GM21737 (cell line): ENCODE results near the gene ZNF428.
"Not testable (repeated sequence)": the region's sequence is repeated elsewhere in the genome, so short reads cannot be mapped to it uniquely, and the experiment has no call there.

ENCODE experiments used
- ATAC-seq: cut with Tn5 transposase; IDR thresholded peaks from one replicate; pipeline ENCODE4 v1.9.1; 2021; ENCODE audit warnings: mild to moderate bottlenecking, moderate library complexity; ENCODE audit not compliant: unreplicated experiment

ZNF428 gene

DNA sequence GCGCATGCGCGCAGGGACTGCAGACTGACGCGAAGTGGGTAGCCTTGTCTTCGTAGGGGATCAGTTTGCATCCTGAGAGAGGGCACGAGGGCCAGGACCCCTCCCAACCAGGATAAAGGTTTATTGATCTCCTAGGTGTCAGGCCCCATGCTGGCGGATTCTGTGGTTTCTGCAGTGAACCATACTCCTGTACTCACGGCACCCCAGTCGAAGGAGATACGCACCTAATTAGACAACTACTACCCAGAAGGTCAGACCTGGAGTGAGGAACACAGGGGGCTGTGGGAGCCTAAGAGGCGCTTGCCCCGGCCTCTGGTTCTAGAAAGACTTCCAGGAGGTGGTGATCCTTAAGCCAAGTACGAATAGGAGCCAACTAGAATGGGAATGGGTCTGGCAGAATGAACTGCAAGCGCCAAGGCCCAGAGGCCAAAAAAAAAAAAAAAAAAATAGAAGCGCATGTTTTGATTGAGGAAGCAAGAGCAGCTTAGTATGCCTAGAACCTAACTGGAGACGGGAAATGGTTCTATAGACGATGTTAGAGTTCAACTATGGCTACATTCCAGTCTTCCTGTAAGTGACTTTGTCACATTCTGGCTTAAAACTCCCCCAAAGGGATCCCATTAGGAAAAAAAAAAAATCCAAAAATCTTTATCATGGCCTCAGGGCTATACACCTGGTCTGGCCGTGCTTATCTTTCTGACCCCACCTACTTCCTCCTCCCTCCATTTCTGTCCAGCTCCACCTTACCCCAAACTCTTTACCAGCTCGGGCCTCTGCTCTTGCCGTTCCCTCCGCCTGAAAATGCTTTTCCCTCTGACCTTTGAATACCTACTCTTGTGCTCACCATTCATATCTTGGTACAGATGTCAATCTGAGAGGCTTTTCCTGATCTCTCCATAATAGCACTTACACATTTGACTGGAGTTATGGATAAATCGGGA is 902 bp upstream of the ZNF428 start:
- ATAC-seq, result no peak

DNA sequence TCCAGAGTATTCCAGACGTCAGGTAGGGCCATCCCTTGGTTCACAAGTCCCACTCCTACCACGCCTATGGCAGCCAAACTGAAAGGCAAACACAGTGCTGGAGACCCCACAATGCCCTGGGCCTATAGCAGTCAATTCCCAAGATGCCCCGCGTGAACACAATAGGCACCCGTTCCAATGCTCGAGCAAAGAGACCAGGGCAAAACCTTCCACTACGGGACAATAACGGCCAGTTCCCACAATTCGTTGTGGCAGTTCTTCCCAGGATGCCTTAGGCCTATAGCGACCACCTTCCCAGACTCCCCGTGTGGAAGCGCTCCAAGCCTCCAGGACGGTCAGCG is 538 bp downstream of the ZNF428 start:
- peak; percentile 24 for ATAC-seq

DNA sequence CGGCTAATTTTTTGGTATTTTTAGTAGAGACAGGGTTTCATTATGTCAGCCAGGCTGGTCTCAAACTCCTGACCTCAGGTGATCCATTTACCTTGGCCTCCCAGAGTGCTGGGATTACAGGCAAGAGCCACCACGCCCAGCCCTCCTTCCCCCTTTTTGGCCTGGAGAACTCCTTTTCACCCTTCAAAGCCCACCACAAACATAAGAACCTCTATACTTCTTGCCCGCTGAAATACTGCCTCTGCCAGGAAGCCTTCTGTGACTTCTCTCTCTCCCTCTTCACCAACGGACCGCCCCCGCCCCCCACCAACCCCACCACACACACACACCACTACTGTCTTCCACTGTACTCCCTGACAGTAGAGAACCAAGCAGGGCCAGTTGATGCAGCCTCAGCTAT is 2.5 kb downstream of the ZNF428 start:
- ATAC-seq, result no peak

DNA sequence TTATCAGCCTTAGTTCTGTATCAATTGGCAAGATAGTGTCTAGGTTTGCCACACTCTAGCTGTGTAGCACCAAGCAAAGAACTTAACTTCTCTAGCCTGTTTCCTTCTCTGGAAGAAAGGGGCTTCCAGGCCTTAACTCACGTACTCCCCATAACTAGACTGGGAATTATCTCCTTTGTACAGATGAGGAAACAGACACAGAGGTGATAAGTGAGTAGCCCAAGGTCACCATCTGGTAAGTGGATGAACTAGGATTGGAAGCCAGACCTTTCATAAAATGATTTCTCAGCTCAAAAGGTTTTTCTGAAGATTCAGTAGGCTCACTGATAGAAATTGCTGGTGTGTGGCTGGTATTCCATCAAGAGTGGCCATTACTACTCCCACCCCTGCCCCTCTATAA is 3.1 kb downstream of the ZNF428 start:
- ATAC-seq, result no peak

DNA sequence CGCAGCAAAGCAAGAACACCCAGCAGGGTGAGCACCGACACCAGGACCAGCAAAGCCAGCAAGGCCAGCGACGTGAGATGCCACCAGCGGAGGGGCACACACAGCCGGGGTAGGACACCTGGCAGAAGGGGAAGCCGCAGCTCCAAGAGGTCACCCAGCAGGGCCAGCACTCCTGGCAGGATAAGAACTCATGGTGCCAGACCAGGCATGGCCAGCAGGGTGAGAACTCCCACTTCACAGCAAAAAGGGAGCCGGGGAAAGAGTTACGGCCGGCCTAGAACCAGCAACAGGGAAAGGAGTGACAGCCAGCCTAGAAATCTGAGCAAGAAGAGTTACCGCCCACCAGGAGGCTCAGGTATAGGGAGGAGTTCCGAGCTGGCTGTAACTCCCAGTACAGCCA is 7.1 kb downstream of the ZNF428 start:
- no peak for ATAC-seq

DNA sequence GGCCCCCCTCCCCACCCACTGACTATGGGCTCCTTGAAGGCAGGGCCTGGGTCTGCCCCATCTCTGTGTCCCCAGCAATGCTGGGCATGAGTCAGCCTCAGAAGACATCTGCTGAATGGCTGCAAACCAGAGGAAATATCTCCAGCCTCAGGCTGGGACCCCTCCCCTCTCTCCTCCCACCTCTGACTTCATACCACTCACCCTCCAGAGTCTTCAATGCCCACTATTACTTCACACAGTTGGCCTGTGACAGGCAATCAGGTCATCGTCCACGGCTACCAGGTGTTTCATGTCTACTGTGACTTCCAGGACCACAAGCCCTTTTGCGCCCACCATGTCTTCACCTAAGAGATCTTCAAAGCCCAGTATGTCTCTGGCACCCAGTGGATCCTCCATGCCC is 7.6 kb downstream of the ZNF428 start, which contains the start of gene SRRM5:
Gene SRRM5, plus strand, starts transcription at position 301 of the 400 bp plus-strand sequence. Its CDS starts 34 bp downstream, at position 335.
- no peak for ATAC-seq

DNA sequence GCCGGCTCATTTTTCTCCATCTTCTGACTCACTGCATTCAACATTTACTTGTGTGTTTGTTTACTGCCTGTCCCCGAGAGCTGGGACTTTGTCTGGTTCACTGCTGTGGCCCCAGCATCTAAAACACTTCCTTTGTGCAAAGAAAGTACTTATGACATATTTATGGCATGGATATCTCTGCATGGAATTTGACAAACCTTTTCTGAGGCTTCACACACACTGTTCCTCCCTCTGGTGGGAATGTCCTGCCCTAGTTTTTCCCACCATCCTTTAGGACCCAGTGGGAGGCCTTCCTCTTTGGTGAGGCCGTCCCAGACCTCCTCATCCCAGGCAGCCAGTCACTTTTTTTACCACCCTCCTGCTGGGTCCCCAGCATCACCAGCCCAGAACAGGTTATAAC is 8.9 kb downstream of the ZNF428 start:
- ATAC-seq, result no peak

DNA sequence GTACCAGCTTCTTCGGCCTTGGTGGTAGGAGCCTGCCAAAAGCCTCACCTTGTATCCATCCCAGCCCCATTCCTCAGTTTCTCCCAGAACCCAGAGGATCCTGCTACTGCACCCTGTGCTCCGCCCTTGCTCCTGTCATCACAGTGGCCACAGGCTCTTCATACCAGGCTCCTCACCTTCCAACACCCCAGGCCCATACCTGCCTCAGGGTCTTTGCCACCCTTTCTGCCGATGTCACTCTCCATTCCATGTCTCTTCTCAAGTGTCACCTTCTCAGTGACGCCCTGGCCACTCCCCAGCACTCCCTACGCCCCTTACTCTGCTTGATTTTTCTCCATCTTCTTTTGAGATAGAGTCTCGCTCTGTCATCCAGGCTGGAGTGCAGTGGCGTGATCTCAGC is 9.6 kb downstream of the ZNF428 start:
- no peak for ATAC-seq

DNA sequence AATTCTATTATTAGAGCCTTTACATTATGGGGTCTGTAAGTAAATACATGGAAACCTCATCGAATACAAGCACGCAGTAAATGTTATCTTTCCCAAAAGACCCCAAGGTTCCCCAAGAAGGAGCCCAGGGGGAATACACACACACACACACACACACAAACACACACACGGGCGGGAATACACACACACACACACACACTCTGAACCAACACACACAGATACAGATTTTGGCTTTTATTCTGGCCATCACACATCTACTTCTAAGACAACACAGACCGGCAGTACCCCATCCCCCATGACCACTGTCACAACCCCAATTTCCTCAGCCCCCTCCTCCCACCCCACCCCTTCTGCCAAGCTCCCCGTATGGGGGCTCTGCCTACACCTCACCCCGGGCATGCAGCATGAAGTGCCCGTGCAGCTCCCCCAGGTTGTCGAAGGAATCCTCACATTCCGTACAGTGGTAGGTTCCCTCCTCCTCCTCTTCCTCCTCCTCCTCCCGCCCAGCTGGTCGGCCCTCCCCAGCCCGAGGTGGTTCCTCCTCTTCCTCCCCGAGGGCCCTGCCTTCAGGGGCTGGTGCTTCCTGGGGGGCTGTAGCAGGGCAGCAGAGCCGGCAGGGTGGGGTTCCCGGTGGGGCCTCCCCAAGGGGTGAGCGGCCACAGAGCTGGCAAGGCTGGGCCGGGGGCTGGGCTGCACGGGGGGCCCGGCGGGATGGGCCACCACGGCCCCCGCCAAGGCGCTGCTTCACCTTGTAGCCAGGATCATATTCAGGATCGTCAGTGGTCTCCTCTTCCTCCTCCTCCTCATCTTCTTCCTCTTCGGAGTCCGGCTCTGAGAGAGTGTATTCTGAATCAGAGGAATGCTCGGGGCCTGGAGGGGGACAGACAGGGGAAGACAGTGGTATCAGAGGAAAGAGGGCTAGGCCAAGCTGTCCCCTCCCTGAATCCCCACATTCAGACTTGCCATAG is 11.9 kb downstream of the ZNF428 start:
- no peak for ATAC-seq

DNA sequence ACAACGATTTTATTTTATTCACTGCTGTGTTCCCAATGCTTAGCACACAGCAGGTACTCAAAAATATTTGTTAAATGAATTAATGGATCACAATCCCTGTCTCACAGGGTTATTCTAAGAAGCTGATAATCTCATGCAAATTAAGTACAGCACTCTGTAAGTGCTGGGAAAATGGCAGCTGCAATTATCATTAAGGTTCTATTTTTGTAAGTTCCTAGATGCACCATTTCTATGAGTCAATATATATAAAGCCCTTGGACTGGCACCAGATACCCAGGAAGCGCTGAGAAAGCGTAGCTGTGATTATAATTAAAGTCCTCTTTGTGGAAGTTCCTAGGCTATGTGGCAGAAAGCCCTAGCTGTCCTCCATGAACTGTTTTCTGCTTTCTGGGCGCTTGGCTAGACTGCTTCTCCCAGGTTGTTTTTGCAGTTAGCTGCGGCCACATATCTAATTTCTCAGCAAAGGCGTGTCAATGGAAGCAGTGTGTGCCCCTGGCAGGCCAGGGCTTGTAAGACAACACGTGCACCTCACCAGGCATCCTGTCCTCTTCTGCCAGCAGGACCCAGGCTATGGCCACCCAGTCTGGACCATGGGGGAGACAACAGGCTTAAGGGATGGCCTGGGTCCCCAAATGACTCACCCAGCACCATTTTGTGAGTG is 12.7 kb downstream of the ZNF428 start:
- no peak for ATAC-seq

DNA sequence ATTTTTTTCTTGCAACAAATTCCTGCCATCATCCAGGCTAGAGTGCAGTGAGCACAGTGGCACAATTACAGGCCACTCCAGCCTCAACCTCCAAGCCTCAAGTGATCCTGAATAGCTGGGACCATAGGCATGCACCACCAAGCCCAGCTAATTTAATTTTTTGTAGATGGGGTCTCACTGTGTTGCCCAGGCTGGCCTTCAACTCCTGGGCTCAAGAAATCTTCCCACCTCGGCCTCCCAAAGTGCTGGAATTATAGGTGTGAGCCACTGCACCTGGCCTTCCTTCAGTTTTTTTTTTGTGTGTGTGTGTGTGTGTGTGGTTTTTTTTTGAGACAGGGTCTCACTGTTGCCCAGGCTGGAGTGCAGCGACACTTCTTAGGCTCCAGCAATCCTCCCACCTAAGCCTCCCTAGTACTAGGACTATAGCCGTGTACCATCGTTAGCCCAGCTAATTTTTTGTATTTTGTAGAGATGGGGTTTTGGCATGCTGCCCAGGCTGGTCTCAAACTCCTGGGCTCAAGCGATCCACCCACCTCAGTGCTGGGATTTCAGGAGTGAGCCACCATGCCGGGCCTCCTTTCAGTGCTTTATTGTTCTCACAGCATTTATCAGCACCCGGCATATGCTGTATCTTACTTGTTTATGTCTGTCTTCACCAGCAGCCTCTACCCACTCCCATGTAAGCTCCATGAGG is 13.4 kb downstream of the ZNF428 start:
- no peak for ATAC-seq

DNA sequence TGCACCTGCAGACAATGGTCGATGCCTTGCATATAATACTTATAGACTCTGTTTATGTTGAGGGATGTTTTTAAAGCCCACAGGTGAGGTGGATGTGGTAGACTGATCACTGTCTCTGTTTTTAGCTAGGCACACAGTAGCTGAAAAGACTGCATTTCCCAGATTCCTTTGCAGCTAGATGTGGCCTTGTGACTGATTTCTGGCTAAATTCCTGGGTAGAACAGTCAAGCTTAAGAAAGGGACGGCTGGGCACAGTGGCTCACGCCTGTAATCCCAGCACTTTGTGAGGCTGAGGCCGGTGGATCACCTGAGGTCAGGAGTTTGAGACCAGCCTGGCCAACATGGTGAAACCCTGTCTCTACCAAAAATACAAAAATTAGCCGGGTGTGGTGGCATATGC is 19.1 kb downstream of the ZNF428 start:
- not testable (repeated sequence) for ATAC-seq

DNA sequence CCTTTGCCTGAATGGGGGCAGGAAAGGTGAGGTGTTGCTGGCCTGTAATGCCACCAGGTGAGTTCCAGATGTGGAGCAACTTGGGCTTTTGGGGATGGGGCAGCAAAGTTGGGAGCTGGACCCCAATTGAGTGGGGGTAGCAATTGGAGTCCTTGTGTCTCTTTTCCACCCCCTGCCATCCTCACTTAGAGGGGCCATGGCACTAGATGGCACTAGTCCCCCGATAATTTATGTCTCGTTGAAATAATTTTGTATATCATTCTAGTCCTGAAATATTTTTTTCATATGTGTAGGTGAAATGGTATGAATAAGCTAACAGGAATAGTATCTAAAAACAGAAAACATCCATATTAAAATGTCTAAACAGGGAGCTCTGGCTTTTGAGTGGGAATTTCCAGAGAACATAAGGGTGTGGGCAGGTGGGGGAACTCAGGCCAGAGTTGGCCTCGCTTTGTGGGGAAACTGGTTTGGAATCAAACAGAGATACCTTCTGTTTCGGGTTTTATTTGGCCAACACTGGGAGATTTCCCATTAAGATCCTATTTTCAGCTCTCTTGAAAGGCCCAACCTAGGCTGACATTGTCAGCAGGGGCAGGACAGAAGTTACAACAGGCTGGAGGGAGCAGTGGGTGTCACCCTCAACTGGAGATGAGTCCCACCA is 19.7 kb downstream of the ZNF428 start:
- ATAC-seq, result no peak

DNA sequence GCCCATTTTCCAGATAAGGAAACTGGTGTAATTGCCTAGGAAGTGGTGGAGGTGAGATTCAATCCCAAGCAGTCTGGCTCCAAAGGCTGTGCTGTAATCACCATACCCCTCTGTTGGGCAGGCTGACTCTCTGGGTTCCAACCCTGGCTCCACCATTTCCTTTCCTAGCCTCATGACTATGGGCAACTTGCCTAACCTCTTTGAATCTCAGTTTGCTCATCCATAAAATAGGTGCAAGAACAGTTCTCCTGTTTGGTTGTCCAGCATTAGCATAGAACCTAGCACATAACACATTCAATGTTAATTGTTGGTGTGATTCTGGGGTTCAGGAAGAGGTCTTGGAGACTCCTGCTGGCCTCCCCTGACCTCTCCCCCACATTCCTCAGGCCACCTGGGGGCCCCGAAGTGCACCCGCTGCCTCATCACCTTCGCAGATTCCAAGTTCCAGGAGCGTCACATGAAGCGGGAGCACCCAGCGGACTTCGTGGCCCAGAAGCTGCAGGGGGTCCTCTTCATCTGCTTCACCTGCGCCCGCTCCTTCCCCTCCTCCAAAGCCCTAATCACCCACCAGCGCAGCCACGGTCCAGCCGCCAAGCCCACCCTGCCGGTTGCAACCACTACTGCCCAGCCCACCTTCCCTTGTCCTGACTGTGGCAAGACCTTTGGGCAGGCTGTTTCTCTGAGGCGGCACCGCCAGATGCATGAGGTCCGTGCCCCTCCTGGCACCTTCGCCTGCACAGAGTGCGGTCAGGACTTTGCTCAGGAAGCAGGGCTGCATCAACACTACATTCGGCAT is 20.8 kb downstream of the ZNF428 start:
- no peak for ATAC-seq

DNA sequence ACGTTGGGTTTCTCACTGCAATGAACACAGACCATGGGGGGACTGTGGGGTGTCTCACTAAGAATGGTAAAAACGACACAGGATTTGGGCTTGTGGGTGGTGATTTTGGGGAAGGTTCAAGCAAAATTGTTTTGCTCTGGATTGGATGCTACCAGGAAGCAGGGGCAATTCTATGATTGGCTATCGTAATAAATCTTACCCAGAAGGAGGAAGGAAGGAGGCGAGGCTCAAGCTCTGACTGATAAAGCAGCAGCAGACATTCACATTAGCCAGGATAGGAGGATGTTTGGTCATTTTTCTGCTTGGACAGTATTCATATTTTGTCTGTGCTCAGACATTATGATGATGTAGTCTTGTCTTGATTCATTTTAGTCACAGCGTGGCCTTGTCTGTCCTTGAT is 21.6 kb downstream of the ZNF428 start:
- ATAC-seq, result no peak

DNA sequence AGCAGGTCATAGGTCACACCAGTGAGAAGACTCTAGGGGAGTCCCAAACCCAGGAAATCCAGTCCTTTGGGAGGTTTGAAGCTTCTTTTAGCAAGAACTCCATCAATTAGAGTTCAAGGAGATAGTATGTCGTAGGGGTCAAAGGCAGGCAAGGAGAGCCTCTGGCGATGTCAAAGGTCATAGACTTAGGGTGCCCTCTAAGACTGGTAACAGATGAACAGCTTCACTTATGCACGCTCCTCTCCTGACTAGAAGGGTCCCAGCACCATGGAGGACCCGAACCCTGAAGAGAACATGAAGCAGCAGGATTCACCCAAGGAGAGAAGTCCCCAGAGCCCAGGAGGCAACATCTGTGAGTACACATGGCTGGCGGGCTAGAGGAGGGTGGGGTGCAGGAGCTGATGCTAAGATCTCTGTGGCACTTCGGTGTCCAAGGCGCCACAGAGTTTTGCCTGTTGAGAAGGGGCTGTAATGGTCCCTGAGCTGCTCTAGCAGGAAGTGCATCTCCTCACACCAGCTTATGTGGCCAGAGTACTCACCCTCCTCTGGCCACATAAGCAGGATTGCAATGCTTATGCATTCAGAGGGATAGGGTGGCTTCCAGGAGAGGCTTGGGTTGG is 22.5 kb downstream of the ZNF428 start:
- ATAC-seq, result no peak

DNA sequence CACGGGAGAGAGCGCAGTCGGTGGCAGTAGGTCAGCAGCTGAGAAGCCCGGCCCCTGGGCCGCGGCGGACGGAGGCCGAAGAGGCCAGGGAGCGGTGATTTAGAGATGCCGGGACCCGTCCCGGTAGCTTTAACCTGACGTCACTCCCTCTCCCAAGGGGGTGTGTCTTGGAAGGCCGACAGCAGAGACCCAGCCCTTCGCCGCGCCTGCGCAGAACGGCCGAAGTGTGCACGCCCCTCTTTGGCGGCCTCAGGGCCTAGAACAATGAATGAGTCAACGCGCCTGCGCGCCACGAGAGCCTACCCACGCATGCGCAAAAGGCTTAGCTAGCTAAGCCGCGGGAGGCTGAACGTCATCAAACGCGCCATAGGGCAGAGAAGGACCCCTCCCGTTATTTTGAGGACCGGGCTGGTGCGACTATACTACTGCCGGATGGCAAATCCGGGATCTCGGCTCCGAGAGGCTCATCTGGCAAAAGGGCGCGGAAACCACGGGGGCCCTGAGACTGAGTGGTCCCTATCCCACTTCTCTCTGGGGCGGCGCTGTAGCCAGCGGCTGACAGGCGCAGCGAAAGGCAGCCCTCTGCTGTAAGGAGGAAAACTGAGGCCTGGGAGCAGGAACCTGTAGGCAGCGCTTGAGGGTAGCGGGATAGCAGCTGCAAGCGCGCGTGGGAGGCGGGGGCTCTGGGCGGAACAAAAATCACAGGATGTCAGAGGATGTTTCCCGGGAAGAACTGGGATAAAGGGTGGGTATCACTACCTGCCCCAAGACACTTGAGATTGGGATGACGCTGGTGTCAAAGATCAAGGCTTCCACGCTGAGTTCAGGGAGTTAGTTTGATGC is 23.2 kb downstream of the ZNF428 start, which contains the start of the genes IRGQ and ZNF576:
Gene IRGQ, minus strand, starts transcription at position 136 of the 843 bp plus-strand sequence. CDS start 796 bp downstream, outside the sequence.
Gene ZNF576, plus strand, starts transcription at position 597 of the 843 bp plus-strand sequence. CDS start 514 bp downstream, outside the sequence.
- ATAC-seq, result peak; percentile 67

DNA sequence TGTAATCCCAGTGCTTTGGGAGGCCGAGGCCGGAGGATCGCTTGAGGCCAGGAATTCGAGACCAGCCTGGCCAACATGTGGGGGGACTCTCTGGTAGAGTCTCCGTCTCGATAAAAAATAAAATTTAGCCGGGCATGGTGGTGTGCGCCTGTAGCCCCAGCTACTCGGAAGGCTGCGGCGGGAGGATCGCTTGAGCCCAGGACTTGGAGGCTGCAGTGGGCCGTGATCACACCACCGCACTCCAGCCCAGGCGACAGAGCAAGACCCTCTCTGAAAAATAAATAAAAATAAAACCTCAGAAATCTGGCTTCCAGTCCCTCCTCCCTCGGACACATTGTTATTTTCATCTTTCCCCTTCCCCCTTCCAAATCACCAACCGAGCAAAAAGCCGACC is 23.8 kb downstream of the ZNF428 start:
- ATAC-seq, result no peak
